Measurements from ENCODE around the gene ENO4.

ENO4 gene

DNA sequence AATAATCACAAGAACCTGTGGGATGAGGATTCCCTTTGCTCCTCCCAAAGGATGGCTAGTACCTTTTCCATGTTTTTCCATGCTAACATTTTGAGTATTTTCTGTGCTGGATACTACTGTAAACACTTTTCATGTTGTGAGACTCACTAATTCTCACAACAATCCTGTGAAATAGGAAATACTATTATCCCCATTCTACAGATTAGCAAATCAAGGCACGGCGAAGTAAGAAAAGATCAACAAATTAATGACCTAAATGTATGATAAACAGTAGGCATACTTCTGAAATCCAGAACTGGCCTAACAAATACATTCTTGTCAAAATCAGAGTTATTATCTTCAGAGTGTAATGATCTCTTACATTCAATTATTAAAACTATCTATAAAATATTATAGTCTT is 69.3 kb downstream of the ENO4 start:
- DNase-seq = no peak

DNA sequence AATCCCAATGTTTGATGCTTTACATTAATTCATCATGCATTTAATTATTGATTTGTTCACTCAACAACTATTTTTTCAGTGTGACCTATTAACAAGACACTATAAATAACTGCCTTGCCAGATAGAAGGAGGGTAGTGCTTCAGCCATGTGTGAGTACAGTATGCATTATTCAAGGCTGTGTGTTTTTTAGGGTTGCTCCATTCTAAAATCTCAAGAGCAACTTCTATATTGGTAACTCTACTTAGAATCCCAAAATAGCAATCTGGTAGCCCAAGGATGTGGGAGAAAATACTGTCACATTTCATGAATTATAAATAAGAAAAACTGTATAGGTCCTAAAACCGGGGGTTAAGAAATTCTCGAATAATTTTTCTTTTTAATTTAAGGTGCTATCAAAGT is 69.9 kb downstream of the ENO4 start:
- no peak for DNase-seq

DNA sequence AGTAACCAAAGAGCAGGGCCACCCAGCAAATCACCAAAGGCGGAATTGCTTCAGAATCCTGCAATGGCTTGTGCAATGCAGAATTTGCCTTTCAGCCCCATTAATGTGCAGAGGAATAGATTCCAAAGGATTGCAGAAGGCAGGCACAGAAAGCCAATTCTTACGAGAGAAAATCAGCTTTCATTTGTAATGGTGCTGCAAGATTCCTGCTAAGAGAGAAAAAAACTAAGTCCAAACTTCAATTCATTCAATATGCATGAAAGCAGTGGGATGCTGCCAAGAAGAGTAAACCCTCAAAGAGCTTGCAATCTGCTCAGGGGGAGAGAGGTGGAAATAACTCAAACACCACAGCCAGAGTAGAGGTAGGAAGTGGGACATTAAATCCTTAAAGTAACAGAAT is 70.4 kb downstream of the ENO4 start:
- no peak for DNase-seq

DNA sequence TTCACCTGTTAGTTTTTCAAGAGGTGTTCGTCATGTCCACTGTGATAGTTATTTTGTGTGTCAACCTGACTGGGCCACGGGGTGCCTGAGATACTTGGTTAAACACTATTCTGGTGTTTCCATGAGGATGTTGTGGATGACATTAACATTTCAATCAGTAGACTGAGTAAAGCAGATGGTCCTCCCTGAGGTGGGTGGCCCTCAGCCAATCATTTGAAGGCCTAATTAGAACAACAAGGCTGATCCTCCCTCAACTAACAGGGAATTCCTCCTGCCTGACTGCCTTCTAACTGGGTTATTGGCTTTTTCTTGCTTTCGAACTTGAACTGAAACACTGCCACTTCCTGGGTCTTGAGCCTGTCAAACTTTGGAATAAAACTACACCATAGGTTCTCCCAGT is 75.8 kb downstream of the ENO4 start:
- DNase-seq = no peak

DNA sequence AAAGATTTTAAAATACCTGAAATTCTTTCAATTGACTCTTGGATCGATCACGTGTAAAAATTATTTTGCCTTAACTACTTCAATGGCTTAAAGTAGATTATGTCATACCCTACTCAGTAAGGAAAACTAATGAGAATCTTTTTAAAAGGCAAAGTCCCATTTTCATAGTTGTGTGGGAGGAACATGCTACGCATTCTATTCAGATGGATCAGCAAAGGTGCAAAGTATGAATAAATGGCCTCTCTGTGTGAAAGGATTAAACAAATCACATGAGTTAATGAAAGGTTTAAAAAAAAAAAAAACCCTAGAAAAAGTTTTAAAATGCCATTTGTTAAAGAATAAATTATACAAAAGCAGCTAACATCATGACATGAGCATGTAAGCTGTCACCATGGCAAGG is 77.1 kb downstream of the ENO4 start:
- DNase-seq = no peak

DNA sequence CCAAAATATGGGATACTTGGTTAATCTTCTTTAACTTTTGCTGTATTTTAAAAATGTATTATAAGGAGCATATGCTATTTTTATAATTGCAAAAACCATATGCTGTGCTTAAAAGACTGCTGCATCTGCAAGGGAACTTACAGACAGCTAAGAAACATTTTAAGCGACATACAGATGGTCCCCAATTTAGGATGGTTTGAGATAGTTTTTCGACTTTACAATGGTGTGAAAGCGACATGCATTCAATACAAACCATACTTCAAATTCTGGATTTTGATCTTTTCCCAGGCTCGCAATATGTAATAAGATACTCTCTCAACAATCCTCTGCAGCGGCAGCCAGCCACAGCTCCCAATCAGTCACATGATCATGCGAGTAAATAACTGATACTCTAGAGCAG is 82.5 kb downstream of the ENO4 start:
- no peak for DNase-seq
